HEK293T (cell line): ENCODE measurements around the gene MAP3K20.

Experiments
- CTCF ChIA-PET: fragments of 350-600 bp; formaldehyde crosslinking; extraction: SDS; loops from one replicate; lab custom pipeline; 2021; ENCODE audit warnings: antibody characterized with exemption, inconsistent platforms; lab: Yijun Ruan, JAX
- POLR2A ChIA-PET: fragments of 350-600 bp; formaldehyde crosslinking; extraction: SDS; loops from one replicate; lab custom pipeline; 2020; ENCODE audit warnings: antibody characterized with exemption, inconsistent platforms; lab: Yijun Ruan, JAX
- DNase-seq: peaks from one replicate; pipeline ENCODE4 v3.0.0; 2012; ENCODE audit warnings: mixed read lengths; ENCODE audit errors: extremely low spot score
- ARNT ChIP-seq: fragments of 450-650 bp; IDR thresholded peaks from 2 replicates; pipeline ENCODE4 v1.6.1; 2017; ENCODE audit warnings: mild to moderate bottlenecking
- BHLHE40 ChIP-seq: fragments of 450-650 bp; IDR thresholded peaks from 2 replicates; pipeline ENCODE4 v1.6.1; 2016; ENCODE audit warnings: mild to moderate bottlenecking, moderate library complexity, borderline replicate concordance
- CTBP1 ChIP-seq: fragments of 450-650 bp; IDR thresholded peaks from 2 replicates; pipeline ENCODE4 v1.6.1; 2016; ENCODE audit warnings: borderline replicate concordance
- ELF4 ChIP-seq: fragments of 450-650 bp; IDR thresholded peaks from 2 replicates; pipeline ENCODE4 v1.6.1; 2017; ENCODE audit warnings: antibody characterized with exemption
- FOXA1 ChIP-seq: fragments of 450-650 bp; IDR thresholded peaks from 2 replicates; pipeline ENCODE4 v1.6.1; 2016; ENCODE audit warnings: mild to moderate bottlenecking
- FOXK2 ChIP-seq: fragments of 450-650 bp; IDR thresholded peaks from 2 replicates; pipeline ENCODE4 v1.6.1; 2016; ENCODE audit warnings: mild to moderate bottlenecking
- FOXM1 ChIP-seq: fragments of 450-650 bp; IDR thresholded peaks from 2 replicates; pipeline ENCODE4 v1.6.1; 2017; ENCODE audit warnings: mild to moderate bottlenecking, borderline replicate concordance
- HDGF ChIP-seq: fragments of 450-650 bp; IDR thresholded peaks from 2 replicates; pipeline ENCODE4 v1.6.1; 2017; ENCODE audit warnings: antibody characterized with exemption, borderline replicate concordance
- L3MBTL2 ChIP-seq: fragments of 450-650 bp; conservative IDR thresholded peaks from 2 replicates; pipeline ENCODE4 v1.6.1; 2016; ENCODE audit warnings: mild to moderate bottlenecking
- LEF1 ChIP-seq: fragments of 450-650 bp; IDR thresholded peaks from 2 replicates; pipeline ENCODE4 v1.6.1; 2017; ENCODE audit warnings: mild to moderate bottlenecking, borderline replicate concordance
- NFRKB ChIP-seq: fragments of 450-650 bp; IDR thresholded peaks from 2 replicates; pipeline ENCODE4 v1.6.1; 2016; ENCODE audit warnings: mild to moderate bottlenecking, moderate library complexity
- PKNOX1 ChIP-seq: fragments of 450-650 bp; IDR thresholded peaks from 2 replicates; pipeline ENCODE4 v1.6.1; 2016
- SP1 ChIP-seq: fragments of 450-650 bp; IDR thresholded peaks from 2 replicates; pipeline ENCODE4 v1.6.1; 2017
- SUZ12 ChIP-seq: fragments of 450-650 bp; IDR thresholded peaks from 2 replicates; pipeline ENCODE4 v1.6.1; 2016; ENCODE audit warnings: mild to moderate bottlenecking
- TARDBP ChIP-seq: fragments of 450-650 bp; IDR thresholded peaks from 2 replicates; pipeline ENCODE4 v1.6.1; 2016
- ZNF384 ChIP-seq: fragments of 450-650 bp; IDR thresholded peaks from 2 replicates; pipeline ENCODE4 v1.6.1; 2016

The MAP3K20 gene

GRCh38 chr2:173043476-173043875, 32.2 kb upstream of the MAP3K20 start:
- CTCF ChIA-PET: no interaction called here
- TF ChIP-seq FOXA1 (no peak), BHLHE40 (no peak), FOXM1 (no peak), CTBP1 (no peak), PKNOX1 (no peak), ELF4 (no peak), L3MBTL2 (no peak), ARNT (no peak), NFRKB (no peak), HDGF (no peak), FOXK2 (no peak), SP1 (no peak)
- POLR2A ChIA-PET: no interaction called here
- DNase-seq: no peak

GRCh38 chr2:173043897-173044519, 31.6 kb upstream of the MAP3K20 start:
- no peak for TF ChIP-seq TARDBP
- no peak for TF ChIP-seq BHLHE40
- no peak for TF ChIP-seq CTBP1
- no peak for TF ChIP-seq HDGF
- no peak for TF ChIP-seq ZNF384
- no peak for TF ChIP-seq SUZ12
- no peak for TF ChIP-seq SP1
- no peak for DNase-seq
- ChIA-PET CTCF (no interaction called here), POLR2A (no interaction called here)

- ChIA-PET POLR2A (no interaction called here), CTCF (interaction anchor here (0.5 kb wide), 1 partner anchor 942 kb away, joined by 3 read pairs; no protein-coding TSS in a partner anchor)
- TF ChIP-seq NFRKB (no peak), BHLHE40 (no peak), FOXA1 (no peak), PKNOX1 (no peak), ELF4 (no peak)
- no peak for DNase-seq
Measured at GRCh38 chr2:173044686-173045085, 31.0 kb upstream of the MAP3K20 start.

GRCh38 chr2:173045181-173045580, 30.5 kb upstream of the MAP3K20 start:
- DNase-seq: no peak
- no peak for TF ChIP-seq ELF4
- no peak for TF ChIP-seq TARDBP
- CTCF ChIA-PET: interaction anchor here (0.5 kb wide), 1 partner anchor 942 kb away, joined by 3 read pairs; no protein-coding TSS in a partner anchor
- POLR2A ChIA-PET: no interaction called here

- ChIA-PET POLR2A (no interaction called here), CTCF (interaction anchor here (0.6 kb wide), 1 partner anchor 10 kb away, joined by 3 read pairs; no protein-coding TSS in a partner anchor)
- TF ChIP-seq SUZ12: no peak
- TF ChIP-seq L3MBTL2: no peak
- no peak for TF ChIP-seq NFRKB
- TF ChIP-seq HDGF: no peak
- TF ChIP-seq TARDBP: no peak
- TF ChIP-seq FOXM1: no peak
- no peak for TF ChIP-seq CTBP1
- TF ChIP-seq ELF4: no peak
- TF ChIP-seq FOXK2: no peak
- TF ChIP-seq ARNT: no peak
- no peak for TF ChIP-seq LEF1
- TF ChIP-seq ZNF384: no peak
- TF ChIP-seq FOXA1: no peak
- TF ChIP-seq SP1: no peak
- no peak for TF ChIP-seq PKNOX1
- DNase-seq: no peak
Measured at GRCh38 chr2:173048522-173048896, 27.1 kb upstream of the MAP3K20 start.

- TF ChIP-seq SP1: no peak
- ChIA-PET CTCF (interaction anchor here (0.6 kb wide), 1 partner anchor 10 kb away, joined by 3 read pairs; no protein-coding TSS in a partner anchor), POLR2A (interaction anchor here (0.6 kb wide), 1 partner anchor 154 kb away, joined by 3 read pairs; no protein-coding TSS in a partner anchor)
- no peak for DNase-seq
Measured at GRCh38 chr2:173048897-173049661, 26.6 kb upstream of the MAP3K20 start.
